Vagina (tissue), 2 donors: Measurements from ENCODE around the gene TCF21.

ENCODE experiments used
- CTCF ChIP-seq, 3 experiments: fragments of 450-650 bp in 2 of 3; fragments of 200-600 bp in 1 of 3; sonication (generic) in 1 of 3; IDR thresholded peaks; one replicate each; pipeline ENCODE4 v1.5.1; 2017 to 2019; ENCODE audit warnings: antibody characterized with exemption in 3 of 3, mild to moderate bottlenecking in 2 of 3, moderate library complexity in 2 of 3
- POLR2A ChIP-seq, 2 donors: fragments of 450-650 bp; IDR thresholded peaks; one replicate each; pipeline ENCODE4 v1.6.1; 2017; ENCODE audit warnings: antibody characterized with exemption in 2 of 2, mild to moderate bottlenecking in 2 of 2, moderate library complexity in 2 of 2

GRCh38 chr6:133865680-133866079 is 23.2 kb upstream of the TCF21 start:
- TF ChIP-seq CTCF (IDR thresholded peaks at IDR 0.05) (no peak), POLR2A (IDR thresholded peaks at IDR 0.05) (no peak)
